ENCODE results near the gene C17orf67.

C17orf67 gene

DNA sequence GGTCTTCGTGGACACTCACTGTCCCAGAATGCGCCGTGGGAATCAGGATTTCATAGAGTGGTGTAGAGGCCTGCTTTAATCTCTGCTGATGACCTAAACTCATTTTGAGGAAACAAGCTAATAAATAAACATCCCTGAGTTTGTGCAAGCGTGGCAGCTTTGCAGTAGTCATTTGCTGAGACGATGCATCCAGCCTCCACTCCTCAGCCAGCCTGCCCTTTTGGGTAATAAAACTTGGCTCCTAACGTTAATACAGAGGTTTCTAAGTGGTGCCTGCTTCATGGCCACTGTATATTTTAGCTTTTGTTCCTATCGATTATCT, 1.5 kb upstream of the C17orf67 start:
- TF ChIP-seq, protein P1, sequence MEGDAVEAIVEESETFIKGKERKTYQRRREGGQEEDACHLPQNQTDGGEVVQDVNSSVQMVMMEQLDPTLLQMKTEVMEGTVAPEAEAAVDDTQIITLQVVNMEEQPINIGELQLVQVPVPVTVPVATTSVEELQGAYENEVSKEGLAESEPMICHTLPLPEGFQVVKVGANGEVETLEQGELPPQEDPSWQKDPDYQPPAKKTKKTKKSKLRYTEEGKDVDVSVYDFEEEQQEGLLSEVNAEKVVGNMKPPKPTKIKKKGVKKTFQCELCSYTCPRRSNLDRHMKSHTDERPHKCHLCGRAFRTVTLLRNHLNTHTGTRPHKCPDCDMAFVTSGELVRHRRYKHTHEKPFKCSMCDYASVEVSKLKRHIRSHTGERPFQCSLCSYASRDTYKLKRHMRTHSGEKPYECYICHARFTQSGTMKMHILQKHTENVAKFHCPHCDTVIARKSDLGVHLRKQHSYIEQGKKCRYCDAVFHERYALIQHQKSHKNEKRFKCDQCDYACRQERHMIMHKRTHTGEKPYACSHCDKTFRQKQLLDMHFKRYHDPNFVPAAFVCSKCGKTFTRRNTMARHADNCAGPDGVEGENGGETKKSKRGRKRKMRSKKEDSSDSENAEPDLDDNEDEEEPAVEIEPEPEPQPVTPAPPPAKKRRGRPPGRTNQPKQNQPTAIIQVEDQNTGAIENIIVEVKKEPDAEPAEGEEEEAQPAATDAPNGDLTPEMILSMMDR (IDR thresholded peaks at IDR 0.05; ENCODE audit: low read depth, low read length) = no peak
- DNase-seq (ENCODE audit: low read depth in 2 of 2) = no peak

DNA sequence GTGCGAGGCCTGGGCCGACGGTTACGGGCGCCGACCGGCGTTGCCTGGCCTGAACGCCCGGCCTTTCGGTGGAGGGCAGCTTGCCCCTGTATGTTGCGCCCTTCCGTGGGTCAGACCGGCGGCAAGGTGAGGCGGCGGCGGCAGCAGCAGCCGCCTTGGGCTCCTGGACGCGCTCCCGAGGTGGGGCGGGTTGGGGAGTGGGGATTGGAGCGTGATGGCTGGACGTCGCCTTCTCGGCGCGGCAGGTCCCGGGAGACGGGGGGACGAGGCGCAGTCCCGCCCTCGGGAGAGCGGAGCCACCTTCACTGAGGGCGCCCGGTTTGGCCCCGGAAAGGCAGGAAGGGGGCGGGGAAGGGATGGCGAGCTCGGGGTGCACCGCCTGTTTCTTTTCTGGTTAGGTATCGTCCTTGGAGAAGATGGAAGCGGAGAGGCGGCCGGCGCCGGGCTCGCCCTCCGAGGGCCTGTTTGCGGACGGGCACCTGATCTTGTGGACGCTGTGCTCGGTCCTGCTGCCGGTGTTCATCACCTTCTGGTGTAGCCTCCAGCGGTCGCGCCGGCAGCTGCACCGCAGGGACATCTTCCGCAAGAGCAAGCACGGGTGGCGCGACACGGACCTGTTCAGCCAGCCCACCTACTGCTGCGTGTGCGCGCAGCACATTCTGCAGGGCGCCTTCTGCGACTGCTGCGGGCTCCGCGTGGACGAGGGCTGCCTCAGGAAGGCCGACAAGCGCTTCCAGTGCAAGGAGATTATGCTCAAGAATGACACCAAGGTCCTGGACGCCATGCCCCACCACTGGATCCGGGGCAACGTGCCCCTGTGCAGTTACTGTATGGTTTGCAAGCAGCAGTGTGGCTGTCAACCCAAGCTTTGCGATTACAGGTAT, 902 bp upstream of the C17orf67 start:
- H3K4me3 ChIP-seq (replicated peaks in 1 of 2; ENCODE audit: low read depth in 2 of 2, low read length in 2 of 2) = peak overlapping the region; percentile 79 to 81
- peak; percentile 11 to 22 for DNase-seq (ENCODE audit: low read depth in 2 of 2)
- TF ChIP-seq, protein P1 (IDR thresholded peaks at IDR 0.05; ENCODE audit: low read depth, low read length) = no peak

More for the DNA sequence above, 1.5 kb upstream of the C17orf67 start:
- peak overlapping the region in 1 of 2 donors; percentile 79 for H3K4me3 ChIP-seq (replicated peaks in 1 of 2; ENCODE audit: low read depth in 2 of 2, low read length in 2 of 2)

DNA sequence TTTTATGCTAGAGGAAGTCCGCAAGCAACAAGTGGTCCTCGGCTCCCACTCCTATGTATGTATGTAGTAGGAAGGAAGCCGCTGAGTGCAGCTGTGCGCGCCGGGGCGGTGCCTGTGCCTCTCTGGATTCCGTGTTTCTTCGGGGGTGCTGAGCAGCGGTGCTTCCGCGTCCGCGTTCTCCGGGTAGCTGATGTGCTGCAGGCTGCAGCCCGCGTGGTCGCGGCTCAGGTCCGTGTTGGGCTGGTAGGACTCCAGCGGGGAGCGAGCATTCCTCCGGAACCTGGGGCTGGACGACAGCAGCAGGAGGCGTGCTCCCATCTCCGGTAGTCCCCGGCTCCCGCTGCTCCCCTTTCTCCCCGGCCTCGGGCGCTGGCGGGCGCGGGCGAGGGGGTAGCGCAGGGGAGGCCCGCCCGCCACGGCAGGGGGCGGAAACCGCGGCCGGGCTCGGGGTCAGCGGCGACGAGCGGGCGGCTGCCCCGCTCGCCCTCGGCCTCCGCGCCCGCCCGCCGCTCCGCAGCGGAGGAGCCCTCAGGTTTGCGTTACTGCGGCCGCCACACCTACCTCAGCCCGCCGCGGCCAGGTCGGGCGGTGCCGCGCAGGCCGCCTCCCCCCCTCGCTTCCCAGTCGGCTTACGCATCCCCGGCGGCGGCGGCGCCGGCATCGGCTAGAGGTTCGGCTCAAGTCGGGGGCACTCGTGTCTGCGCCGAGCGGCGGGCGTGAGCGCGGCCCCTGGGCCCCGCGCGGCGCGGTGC, 487 bp downstream of the C17orf67 start:
- DNase-seq (ENCODE audit: low read depth in 2 of 2) = peak; percentile 57 to 64
- TF ChIP-seq, protein P1 (IDR thresholded peaks at IDR 0.05; ENCODE audit: low read depth, low read length) = no peak
- H3K4me3 ChIP-seq (replicated peaks in 1 of 2; ENCODE audit: low read depth in 2 of 2, low read length in 2 of 2) = peak overlapping the region; percentile 79 to 81

DNA sequence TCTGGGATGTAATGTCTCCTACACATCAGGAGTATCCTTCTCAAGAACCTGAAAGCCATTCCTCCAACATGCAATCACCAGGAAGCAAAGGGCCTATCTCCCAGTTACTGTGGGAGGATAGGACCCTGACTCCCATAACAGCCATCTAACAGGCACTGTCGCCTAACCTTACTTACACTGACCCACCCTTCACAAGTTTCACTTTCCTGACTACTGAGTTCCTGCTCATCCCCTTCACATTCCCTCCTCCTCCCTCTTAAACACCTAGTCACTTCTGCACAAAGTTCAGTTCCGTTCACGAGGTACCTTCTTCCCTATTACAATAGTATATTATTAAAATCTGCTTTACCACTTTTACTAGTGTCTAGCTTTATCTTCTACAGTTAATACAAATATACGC, 1.3 kb downstream of the C17orf67 start:
- peak in 1 of 2 donors; percentile 1 for DNase-seq (ENCODE audit: low read depth in 2 of 2)
- TF ChIP-seq, protein P1 (IDR thresholded peaks at IDR 0.05; ENCODE audit: low read depth, low read length) = no peak
- H3K4me3 ChIP-seq (replicated peaks in 1 of 2; ENCODE audit: low read depth in 2 of 2, low read length in 2 of 2) = peak overlapping the region; percentile 79 to 81

DNA sequence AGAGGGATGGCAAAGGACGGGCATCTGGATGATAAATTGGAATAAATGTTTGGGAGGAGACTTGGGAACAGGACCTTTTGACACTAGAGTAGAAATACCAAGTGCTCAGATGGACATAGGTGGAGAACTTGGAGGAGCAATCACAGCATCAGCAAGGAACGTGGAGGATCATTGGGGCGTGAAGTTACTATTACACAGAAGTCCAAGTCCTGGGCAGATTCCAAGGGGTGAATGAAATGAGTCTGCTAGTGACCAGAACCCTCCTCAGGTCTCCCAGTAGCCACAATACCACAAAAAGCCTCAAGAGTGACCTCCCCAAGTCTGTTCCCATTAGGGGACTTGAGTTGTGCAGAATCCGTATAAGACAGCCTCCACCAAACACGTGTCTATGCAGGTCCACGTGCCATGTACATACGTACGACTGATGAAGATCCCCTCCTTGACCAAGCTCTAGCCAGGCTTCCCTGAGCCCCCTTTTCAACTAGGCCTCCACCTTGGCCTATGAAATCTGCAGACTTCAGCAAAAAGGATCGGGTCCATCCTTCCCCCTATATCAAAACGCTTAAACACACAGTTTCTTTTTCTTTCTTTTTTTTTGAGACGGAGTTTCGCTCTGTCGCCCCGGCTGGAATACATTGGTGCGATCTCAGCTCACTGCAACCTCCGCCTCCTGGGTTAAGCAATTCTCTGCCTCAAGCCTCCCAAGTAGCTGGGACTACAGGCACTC, 2.2 kb downstream of the C17orf67 start:
- DNase-seq (ENCODE audit: low read depth in 2 of 2) = no peak
- H3K4me3 ChIP-seq (replicated peaks in 1 of 2; ENCODE audit: low read depth in 2 of 2, low read length in 2 of 2) = no peak overlapping the region
- TF ChIP-seq, protein P1 (IDR thresholded peaks at IDR 0.05; ENCODE audit: low read depth, low read length) = no peak

DNA sequence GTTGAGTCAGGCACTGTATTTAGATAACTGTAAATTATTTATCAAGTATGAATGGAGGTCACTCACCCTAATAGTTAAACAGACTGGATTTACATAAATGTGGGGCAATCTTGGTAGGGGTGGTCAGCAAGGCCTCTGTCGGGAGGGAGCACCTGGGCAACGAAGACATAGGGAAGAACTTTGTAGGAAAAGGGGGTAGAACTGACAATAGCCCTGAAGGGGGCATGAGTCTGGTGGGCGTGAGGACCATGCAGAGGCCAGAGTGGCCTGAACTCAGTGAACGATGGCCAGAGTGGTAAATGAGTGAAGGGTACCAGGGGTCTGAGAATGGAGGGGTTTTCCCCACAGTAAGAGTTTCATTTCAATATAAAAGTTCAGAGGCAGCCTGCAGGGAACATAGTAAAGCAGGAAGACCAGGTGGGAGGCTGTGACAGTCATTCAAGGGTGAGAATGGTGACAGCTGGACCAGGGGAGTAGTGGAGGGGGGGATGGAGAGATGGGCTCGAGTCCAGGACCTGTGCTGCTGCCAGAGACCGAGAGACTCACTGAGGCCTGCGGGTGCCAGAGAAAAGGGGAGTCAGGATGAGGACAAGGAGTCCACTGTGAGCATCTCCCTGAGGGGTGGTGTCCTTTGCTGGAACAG, 2.9 kb downstream of the C17orf67 start:
- TF ChIP-seq, protein P1 (IDR thresholded peaks at IDR 0.05; ENCODE audit: low read depth, low read length) = no peak
- H3K4me3 ChIP-seq (replicated peaks in 1 of 2; ENCODE audit: low read depth in 2 of 2, low read length in 2 of 2) = no peak overlapping the region
- DNase-seq (ENCODE audit: low read depth in 2 of 2) = no peak

Data from cardiac fibroblast (primary cell).